Measurements from ENCODE around the gene ZFY.

The ZFY gene

DNA sequence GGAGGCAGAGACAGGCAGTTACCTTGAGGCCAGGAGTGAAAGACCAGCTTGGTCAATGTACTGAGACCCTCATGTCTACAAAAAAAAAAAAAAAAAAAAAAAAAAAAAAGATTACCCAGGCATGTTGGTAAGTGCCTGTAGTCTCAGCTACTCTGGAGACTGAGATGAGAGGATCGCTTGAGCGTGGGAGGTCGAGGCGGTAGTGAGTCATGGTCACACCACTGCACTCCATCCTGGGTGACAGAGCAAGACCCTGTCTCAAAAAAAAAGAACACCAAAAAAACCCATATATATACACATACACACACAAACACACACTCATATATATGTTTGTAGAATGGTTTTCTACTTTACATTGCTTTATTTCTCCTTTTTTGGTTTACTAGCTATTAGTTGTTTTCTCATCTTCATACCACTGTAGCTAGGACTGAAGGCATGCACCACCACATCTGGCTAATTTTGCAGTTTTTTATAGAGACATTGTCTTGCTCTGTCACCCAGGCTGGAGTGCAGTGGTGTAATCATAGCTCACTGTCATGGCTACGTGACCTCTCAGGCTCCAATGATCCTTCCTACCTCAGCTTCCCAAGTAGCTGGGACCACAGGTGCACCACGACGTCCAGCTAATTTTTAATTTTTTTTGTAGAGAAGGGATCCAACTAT, 14.5 kb downstream of the ZFY start:
- no peak for DNase-seq (ENCODE audit: low read depth, low spot score)
- in situ Hi-C loops (cut with HindIII; ENCODE audit: low sequenced_read_pairs), result no loop called here
- TF ChIP-seq, protein P1, sequence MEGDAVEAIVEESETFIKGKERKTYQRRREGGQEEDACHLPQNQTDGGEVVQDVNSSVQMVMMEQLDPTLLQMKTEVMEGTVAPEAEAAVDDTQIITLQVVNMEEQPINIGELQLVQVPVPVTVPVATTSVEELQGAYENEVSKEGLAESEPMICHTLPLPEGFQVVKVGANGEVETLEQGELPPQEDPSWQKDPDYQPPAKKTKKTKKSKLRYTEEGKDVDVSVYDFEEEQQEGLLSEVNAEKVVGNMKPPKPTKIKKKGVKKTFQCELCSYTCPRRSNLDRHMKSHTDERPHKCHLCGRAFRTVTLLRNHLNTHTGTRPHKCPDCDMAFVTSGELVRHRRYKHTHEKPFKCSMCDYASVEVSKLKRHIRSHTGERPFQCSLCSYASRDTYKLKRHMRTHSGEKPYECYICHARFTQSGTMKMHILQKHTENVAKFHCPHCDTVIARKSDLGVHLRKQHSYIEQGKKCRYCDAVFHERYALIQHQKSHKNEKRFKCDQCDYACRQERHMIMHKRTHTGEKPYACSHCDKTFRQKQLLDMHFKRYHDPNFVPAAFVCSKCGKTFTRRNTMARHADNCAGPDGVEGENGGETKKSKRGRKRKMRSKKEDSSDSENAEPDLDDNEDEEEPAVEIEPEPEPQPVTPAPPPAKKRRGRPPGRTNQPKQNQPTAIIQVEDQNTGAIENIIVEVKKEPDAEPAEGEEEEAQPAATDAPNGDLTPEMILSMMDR (IDR thresholded peaks at IDR 0.05; ENCODE audit: low read depth, low read length), result no peak
- no peak overlapping the region for H3K4me3 ChIP-seq (ENCODE audit: low read depth, low read length)

- no peak overlapping the region for H3K4me3 ChIP-seq (ENCODE audit: low read depth, low read length)
- DNase-seq (ENCODE audit: low read depth, low spot score), result no peak
- in situ Hi-C loops (cut with HindIII; ENCODE audit: low sequenced_read_pairs), result no loop called here
- TF ChIP-seq, protein P1 (IDR thresholded peaks at IDR 0.05; ENCODE audit: low read depth, low read length), result no peak
Measured at GRCh38 chrY:2950655-2951054, 15.5 kb downstream of the ZFY start.

DNA sequence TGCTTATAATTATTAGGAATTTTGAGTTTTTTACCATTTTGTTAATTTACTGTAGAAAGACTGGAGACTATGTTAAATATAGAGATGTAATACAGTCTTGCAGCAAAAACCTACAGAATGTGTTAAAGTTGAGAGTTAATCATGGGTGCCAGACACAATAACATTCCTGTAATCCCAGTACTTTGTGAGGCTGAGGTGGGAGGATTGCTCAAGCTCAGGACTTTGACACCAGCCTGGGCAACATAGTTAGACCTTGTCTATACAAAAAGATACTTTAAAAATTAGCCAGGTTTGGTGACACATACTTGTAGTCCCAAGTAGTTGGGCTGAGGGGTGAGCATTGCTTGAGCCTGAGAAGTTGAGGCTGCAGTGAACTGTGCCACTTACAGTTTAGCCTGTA, 17.7 kb downstream of the ZFY start:
- TF ChIP-seq, protein P1 (IDR thresholded peaks at IDR 0.05; ENCODE audit: low read depth, low read length), result no peak
- DNase-seq (ENCODE audit: low read depth, low spot score), result no peak
- in situ Hi-C loops (cut with HindIII; ENCODE audit: low sequenced_read_pairs), result no loop called here
- no peak overlapping the region for H3K4me3 ChIP-seq (ENCODE audit: low read depth, low read length)

GRCh38 chrY:2954735-2955134, 19.6 kb downstream of the ZFY start:
- DNase-seq (ENCODE audit: low read depth, low spot score), result no peak
- in situ Hi-C loops (cut with HindIII; ENCODE audit: low sequenced_read_pairs), result no loop called here
- TF ChIP-seq, protein P1 (IDR thresholded peaks at IDR 0.05; ENCODE audit: low read depth, low read length), result no peak
- H3K4me3 ChIP-seq (ENCODE audit: low read depth, low read length), result no peak overlapping the region

DNA sequence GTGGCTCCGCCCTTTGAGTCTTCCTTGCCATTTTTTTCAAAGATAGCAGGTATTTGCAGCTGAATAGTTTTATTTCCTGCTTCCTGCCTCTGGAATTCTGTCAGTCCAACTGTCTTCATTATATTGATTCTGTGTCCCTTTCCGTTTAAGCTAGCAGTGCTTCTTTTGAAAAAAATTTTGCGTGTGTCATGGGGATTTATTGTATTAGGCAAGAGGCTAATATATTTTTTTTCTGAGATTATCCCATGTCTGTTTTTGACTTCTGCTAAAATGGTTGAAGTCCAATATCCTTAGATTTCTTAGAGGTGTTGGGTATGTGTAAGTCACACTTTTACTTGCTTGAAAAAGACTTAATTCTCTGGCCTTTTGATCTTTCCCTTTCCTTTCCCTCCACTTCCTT, 20.4 kb downstream of the ZFY start:
- DNase-seq (ENCODE audit: low read depth, low spot score), result no peak
- TF ChIP-seq, protein P1 (IDR thresholded peaks at IDR 0.05; ENCODE audit: low read depth, low read length), result no peak
- in situ Hi-C loops (cut with HindIII; ENCODE audit: low sequenced_read_pairs), result no loop called here
- no peak overlapping the region for H3K4me3 ChIP-seq (ENCODE audit: low read depth, low read length)

DNA sequence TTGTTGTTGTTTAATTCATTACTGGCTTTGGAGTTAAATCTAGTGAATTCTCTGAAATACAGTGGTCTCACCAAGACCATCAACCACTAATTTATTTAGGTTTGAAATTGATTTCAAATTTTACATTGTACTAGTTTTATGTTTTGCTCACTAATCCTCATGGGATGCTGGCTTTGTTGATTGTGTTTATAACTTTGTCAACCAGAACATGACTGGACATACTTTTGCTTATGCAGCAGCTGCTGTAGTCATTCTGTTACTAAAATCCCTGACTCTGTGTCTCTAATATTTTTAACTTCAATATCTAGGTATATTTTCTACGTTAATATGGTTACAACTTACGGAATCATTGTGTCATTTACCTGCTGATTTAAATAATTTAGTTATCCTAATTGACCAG, 26.9 kb downstream of the ZFY start:
- no peak for DNase-seq (ENCODE audit: low read depth, low spot score)
- in situ Hi-C loops (cut with HindIII; ENCODE audit: low sequenced_read_pairs), result no loop called here
- H3K4me3 ChIP-seq (ENCODE audit: low read depth, low read length), result no peak overlapping the region
- TF ChIP-seq, protein P1 (IDR thresholded peaks at IDR 0.05; ENCODE audit: low read depth, low read length), result no peak

Measured in astrocyte of the spinal cord (primary cell).